Gastroesophageal sphincter (tissue), 3 donors: Measurements from ENCODE around the gene PDE10A.
"Not testable (repeated sequence)": the region's sequence is repeated elsewhere in the genome, so short reads cannot be mapped to it uniquely, and the experiment has no call there.

ENCODE experiments used
- EP300 ChIP-seq: sonication (generic); formaldehyde crosslinking; IDR thresholded peaks from one replicate; pipeline ENCODE4 v1.6.1; 2017; ENCODE audit warnings: antibody characterized with exemption, mild to moderate bottlenecking
- POLR2A ChIP-seq, 2 donors: fragments of 450-650 bp; IDR thresholded peaks; one replicate each; pipeline ENCODE4 v1.6.1; 2017; ENCODE audit warnings: antibody characterized with exemption in 2 of 2, mild to moderate bottlenecking in 2 of 2, moderate library complexity in 1 of 2
- POLR2AphosphoS5 ChIP-seq: sonication (generic); formaldehyde crosslinking; IDR thresholded peaks from one replicate; pipeline ENCODE4 v1.6.1; 2017; ENCODE audit warnings: antibody characterized with exemption
- TF ChIP-seq, protein P1 (sequence below), 4 experiments: fragments of 200-600 bp in 2 of 4; fragments of 450-650 bp in 2 of 4; sonication (generic) in 1 of 4; IDR thresholded peaks; one replicate each; pipeline ENCODE4 v1.5.1; 2017 to 2019; ENCODE audit warnings: antibody characterized with exemption in 4 of 4, mild to moderate bottlenecking in 2 of 4, moderate library complexity in 2 of 4

GRCh38 chr6:165592947-165593346 lies 70.1 kb downstream of the PDE10A start:
- TF ChIP-seq, protein P1, sequence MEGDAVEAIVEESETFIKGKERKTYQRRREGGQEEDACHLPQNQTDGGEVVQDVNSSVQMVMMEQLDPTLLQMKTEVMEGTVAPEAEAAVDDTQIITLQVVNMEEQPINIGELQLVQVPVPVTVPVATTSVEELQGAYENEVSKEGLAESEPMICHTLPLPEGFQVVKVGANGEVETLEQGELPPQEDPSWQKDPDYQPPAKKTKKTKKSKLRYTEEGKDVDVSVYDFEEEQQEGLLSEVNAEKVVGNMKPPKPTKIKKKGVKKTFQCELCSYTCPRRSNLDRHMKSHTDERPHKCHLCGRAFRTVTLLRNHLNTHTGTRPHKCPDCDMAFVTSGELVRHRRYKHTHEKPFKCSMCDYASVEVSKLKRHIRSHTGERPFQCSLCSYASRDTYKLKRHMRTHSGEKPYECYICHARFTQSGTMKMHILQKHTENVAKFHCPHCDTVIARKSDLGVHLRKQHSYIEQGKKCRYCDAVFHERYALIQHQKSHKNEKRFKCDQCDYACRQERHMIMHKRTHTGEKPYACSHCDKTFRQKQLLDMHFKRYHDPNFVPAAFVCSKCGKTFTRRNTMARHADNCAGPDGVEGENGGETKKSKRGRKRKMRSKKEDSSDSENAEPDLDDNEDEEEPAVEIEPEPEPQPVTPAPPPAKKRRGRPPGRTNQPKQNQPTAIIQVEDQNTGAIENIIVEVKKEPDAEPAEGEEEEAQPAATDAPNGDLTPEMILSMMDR (IDR thresholded peaks at IDR 0.05), result not testable (repeated sequence)
- not testable (repeated sequence) for TF ChIP-seq POLR2A (IDR thresholded peaks at IDR 0.05); EP300; POLR2AphosphoS5
